ENCODE data around the gene UCP2.
A peak's percentile ranks its signal among the peaks of the same experiment; 100 is the strongest.

Gene UCP2

DNA sequence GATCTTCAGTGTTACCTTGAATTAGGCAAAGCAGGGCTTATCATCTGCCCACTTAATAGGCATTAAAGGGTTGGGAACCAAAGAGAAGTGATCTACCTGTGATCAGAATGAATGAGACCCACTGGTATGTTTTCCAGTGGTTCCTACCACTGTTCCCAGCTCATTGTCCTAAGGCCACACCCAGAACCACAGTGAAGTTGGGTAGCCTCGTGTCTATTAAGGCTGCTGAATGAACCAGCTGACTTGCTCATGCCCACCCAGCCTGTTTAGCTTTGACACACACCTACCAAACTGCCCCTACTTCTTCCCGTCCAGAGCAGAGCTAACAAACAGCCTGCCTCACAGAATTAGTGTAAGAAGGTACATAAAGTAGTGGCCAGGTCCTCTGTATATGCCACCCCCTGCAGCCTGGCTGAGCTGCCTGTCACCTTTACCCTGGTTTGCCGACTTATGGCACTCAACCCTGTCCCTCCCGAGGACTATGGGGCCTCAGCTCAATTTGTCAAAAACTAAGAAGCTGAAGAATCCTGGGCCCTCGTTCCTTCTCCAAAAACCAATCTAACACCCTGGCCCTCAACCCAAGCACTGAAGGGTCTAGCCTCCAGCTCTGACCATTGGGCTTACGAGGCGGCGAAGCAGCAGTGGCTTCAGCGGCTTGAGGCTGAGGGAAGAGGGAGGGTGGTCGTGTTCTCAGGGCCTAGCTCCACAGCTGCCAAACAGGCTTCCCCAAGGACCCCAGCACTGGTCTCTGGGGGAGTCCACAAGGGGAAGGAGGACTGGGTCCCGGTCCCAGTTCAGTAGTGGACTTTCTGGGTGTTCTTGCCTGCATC lies 9.8 kb downstream of the UCP2 start:
- CTCF ChIA-PET = interaction anchor here (1.4 kb wide), 1 partner anchor 9 kb away, joined by 5 read pairs; no protein-coding TSS in a partner anchor
- TF ChIP-seq, protein P1, sequence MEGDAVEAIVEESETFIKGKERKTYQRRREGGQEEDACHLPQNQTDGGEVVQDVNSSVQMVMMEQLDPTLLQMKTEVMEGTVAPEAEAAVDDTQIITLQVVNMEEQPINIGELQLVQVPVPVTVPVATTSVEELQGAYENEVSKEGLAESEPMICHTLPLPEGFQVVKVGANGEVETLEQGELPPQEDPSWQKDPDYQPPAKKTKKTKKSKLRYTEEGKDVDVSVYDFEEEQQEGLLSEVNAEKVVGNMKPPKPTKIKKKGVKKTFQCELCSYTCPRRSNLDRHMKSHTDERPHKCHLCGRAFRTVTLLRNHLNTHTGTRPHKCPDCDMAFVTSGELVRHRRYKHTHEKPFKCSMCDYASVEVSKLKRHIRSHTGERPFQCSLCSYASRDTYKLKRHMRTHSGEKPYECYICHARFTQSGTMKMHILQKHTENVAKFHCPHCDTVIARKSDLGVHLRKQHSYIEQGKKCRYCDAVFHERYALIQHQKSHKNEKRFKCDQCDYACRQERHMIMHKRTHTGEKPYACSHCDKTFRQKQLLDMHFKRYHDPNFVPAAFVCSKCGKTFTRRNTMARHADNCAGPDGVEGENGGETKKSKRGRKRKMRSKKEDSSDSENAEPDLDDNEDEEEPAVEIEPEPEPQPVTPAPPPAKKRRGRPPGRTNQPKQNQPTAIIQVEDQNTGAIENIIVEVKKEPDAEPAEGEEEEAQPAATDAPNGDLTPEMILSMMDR (conservative IDR thresholded peaks at IDR 0.05; ENCODE audit: low read depth) = no peak
- DNase-seq (ENCODE audit: low spot score) = no peak
- peak overlapping the region; percentile 77 for H3K27ac ChIP-seq
- POLR2A ChIA-PET (ENCODE audit: low non-redundant PET) = no interaction called here

DNA sequence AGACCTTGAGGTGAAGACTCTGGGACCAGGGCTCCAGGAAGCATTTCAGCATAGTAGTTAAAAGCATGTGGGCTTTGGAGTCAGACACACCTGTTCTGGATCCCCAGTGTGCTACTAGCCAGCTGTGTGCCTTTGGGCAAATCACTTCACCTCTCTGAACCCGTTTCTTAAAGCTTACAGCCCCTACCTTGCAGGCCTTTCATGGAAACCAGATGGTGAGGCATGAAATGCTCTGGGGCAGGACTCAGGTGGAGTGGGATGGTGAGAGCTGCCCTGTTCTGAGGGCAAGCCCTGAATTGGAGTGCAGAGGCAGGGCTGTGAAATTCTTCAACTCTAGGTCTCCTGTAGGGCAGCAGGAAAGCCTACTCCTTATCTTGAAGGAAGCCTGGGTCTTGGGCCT lies 10.5 kb downstream of the UCP2 start:
- CTCF ChIA-PET = no interaction called here
- H3K27ac ChIP-seq = no peak overlapping the region
- POLR2A ChIA-PET (ENCODE audit: low non-redundant PET) = no interaction called here

DNA sequence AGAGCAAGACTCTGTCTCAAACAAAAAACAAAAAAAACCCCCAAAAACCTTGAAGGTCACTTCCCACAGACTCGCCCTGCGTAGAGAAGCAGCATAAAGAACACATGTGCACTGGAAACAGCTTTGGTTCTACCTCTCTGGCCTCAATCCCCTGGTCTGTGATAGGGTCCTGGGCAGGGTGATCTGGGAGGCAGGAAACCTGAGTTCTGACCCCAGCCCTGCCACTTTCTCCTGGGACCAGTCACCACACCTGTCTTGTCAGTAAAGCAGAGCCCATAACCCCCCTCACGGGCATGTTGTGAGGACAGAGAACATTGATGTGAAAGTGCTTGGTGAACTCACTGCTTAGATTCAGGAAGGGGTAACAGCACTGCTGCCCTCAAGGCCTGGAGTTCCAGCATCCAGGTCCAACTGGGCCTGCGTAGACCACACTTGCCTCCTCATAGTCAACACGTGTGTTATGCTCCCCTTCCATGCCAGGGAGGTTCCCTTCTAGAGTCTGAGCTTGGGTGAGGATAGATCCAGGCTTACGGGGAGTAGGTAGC lies 11.4 kb downstream of the UCP2 start:
- no peak overlapping the region for H3K27ac ChIP-seq
- CTCF ChIA-PET = interaction anchor here (0.6 kb wide), 1 partner anchor 303 kb away, joined by 5 read pairs; no protein-coding TSS in a partner anchor
- TF ChIP-seq, protein P1 (conservative IDR thresholded peaks at IDR 0.05; ENCODE audit: low read depth) = no peak
- DNase-seq (ENCODE audit: low spot score) = no peak
- POLR2A ChIA-PET (ENCODE audit: low non-redundant PET) = no interaction called here

More for the DNA sequence above, 10.5 kb downstream of the UCP2 start:
- no peak for DNase-seq (ENCODE audit: low spot score)
- TF ChIP-seq, protein P1 (conservative IDR thresholded peaks at IDR 0.05; ENCODE audit: low read depth) = no peak

DNA sequence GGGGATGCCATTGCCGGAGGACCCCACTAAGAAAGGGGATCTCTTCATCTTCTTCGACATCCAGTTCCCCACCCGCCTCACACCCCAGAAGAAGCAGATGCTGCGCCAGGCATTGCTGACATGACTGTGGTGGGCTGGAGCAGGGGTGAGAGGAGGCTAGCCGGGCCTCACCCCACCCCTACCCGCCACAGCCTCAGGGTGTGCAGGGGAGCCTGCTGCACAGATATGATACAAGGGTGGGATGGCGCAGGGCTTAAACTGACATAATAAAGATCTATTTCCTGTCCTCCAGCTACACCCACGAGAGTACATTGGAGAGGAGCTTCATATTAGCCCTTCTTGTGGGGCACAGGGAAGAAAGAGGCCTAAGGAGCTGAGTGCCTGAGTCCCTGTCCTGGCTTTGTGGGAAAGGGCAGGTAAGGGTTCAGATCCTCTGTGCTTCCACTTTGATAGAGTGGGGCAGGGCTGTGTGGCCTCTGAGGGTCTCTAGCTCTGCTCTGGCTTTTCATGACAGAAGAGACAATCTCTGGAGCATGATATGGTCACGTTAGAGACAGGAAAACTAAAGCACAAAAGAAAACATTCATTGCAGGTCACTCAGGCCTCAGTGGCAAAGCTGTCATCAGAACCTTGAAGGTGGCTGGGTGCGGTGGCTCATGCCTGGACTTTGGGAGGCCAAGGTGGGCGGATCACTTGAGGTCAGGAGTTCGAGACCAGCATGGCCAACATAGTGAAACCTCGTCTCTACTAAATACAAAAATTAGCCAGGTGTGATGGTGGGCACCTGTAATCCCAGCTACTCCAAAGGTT lies 12.4 kb downstream of the UCP2 start:
- H3K27ac ChIP-seq = no peak overlapping the region
- ChIA-PET POLR2A (ENCODE audit: low non-redundant PET) (no interaction called here), CTCF (interaction anchor here (0.6 kb wide), 1 partner anchor 483 kb away, joined by 3 read pairs; no protein-coding TSS in a partner anchor)
- DNase-seq (ENCODE audit: low spot score) = no peak
- TF ChIP-seq, protein P1 (conservative IDR thresholded peaks at IDR 0.05; ENCODE audit: low read depth) = no peak

DNA sequence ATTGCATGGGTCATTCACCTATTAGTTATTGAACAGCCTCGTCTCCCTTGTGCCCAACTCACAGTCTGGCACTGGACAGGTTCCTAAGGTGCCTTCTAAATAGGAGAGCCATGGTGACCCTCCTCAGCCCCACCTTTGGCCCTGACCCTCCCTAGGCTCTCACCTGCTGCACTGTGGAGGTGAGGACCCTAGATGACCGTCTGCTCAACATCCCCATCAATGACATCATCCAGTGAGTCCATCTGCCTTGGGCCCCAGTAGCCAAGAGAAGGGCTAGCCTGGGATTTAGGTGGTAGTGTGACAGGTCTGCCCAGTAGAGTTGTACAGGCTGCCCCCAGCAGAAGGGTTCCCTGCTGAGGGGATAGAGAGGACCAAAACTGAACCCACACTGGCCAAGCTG lies 13.6 kb downstream of the UCP2 start:
- DNase-seq (ENCODE audit: low spot score) = no peak
- POLR2A ChIA-PET (ENCODE audit: low non-redundant PET) = no interaction called here
- TF ChIP-seq, protein P1 (conservative IDR thresholded peaks at IDR 0.05; ENCODE audit: low read depth) = no peak
- CTCF ChIA-PET = no interaction called here
- no peak overlapping the region for H3K27ac ChIP-seq

DNA sequence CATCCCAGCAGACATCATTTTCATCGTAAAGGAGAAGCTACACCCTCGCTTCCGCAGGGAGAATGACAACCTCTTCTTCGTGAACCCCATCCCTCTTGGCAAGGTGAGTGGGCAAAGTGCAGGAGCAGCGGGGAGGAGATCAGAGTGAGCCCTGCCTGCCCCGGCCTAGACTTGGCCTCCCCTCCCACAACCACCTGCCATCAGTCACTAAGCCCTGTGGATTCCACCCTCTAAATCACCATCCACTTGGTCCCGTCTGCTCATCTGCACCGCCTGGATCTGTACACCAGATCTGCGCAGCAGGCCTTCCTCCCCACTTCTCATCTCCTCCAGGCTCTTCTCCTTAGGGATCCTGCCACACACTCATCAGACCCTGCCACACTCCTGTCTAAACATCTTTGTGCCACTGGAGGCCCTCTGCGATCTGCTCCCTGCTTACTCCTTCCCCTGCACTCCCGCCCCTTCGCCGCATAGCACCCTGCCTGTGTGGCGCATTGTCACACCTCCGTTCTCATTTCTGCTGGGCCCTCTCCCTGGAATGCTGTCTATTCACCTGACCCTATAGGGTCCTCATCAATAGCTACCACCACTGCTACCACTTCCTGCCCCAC lies 14.2 kb downstream of the UCP2 start:
- ChIA-PET CTCF (interaction anchor here (0.6 kb wide), 1 partner anchor 50 kb away, joined by 5 read pairs; no protein-coding TSS in a partner anchor), POLR2A (ENCODE audit: low non-redundant PET) (no interaction called here)
- no peak for DNase-seq (ENCODE audit: low spot score)
- no peak overlapping the region for H3K27ac ChIP-seq
- TF ChIP-seq, protein P1 (conservative IDR thresholded peaks at IDR 0.05; ENCODE audit: low read depth) = no peak
